ENCODE results near the gene CHCHD3. TPM values are rescaled to one million over a fixed set of nuclear protein-coding genes. Genes with fewer than 3 reads are reported as not detected.
A peak's percentile ranks its signal among the peaks of the same experiment; 100 is the strongest.

Gene CHCHD3
- total RNA-seq, 1 donor from 2014 or later = 75.5 TPM

DNA sequence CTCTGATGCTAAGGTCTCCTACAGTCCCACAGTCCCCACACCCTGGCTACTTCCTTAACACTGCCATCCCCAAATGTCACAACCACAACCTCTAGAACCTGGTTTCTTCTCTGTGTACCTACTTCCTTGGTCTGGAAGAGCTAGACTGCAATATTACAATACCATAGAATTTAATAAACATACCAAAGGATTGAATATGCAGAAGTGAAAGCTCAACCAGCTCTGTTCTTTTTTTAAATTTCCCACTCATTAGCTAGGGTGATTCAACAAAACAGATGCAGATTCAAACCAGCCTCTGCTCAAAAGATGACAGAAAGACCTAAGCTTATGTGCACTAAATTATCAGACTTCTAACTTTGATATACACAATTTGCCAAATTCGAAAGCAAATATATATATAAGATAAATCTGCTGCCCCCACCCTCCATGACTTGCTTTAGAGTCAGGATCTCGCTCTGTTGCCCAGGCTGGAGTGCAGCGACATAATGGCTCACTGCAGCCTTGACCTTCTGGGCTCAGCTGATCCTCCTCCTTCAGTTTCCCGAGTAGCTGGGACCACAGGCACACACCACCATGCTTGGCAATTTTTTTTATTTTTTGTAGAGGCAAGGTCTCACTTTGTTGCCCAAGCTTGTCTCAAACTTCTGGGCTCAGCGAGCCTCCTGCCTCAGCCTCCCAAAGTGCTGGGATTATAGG lies 212.6 kb downstream of the CHCHD3 start:
- TF ChIP-seq, protein P1, sequence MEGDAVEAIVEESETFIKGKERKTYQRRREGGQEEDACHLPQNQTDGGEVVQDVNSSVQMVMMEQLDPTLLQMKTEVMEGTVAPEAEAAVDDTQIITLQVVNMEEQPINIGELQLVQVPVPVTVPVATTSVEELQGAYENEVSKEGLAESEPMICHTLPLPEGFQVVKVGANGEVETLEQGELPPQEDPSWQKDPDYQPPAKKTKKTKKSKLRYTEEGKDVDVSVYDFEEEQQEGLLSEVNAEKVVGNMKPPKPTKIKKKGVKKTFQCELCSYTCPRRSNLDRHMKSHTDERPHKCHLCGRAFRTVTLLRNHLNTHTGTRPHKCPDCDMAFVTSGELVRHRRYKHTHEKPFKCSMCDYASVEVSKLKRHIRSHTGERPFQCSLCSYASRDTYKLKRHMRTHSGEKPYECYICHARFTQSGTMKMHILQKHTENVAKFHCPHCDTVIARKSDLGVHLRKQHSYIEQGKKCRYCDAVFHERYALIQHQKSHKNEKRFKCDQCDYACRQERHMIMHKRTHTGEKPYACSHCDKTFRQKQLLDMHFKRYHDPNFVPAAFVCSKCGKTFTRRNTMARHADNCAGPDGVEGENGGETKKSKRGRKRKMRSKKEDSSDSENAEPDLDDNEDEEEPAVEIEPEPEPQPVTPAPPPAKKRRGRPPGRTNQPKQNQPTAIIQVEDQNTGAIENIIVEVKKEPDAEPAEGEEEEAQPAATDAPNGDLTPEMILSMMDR (conservative IDR thresholded peaks at IDR 0.05; ENCODE audit: low read depth, low read length) = no peak
- H3K4me3 ChIP-seq (ENCODE audit: low read depth, low read length) = no peak overlapping the region
- DNase-seq (ENCODE audit: low read depth) = no peak

DNA sequence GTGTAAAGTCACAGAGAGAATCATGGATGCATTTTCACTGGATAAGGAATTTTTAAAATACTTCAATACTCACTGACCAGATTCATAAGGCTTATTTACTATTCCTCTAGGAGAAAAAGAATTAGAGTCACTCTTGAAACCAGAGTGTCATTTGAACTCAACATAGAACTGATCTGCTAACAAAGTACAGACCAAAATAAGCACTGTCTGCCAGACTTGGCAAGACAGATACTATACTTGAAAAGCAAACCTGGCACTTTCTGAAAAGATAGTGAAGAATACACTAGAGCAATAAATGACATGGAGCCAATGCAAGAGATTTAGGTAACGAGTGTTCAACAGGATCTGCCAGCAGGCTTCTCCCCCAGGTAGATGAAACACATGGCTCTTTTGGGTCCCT lies 215.3 kb downstream of the CHCHD3 start:
- TF ChIP-seq, protein P1 (conservative IDR thresholded peaks at IDR 0.05; ENCODE audit: low read depth, low read length) = no peak
- no peak for DNase-seq (ENCODE audit: low read depth)
- H3K4me3 ChIP-seq (ENCODE audit: low read depth, low read length) = no peak overlapping the region

DNA sequence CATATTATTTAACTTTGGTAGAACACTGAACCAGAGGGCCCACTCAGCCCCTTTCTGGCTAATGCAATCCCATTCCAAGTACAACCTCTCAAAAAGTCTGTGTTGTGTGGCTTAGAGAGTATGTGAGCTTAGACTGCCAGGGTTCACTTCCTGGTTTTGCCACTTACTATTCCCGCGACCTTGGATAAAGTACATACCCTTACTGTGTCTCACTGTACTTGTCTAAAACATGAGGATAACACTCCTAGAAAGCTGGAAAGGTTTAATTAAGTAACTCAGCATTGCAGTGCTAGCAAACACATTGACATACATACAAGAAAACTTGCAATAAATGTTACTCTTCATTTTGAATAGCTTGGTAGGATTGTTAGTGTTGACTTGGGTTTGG lies 215.8 kb downstream of the CHCHD3 start:
- H3K4me3 ChIP-seq (ENCODE audit: low read depth, low read length) = no peak overlapping the region
- DNase-seq (ENCODE audit: low read depth) = no peak
- TF ChIP-seq, protein P1 (conservative IDR thresholded peaks at IDR 0.05; ENCODE audit: low read depth, low read length) = no peak

DNA sequence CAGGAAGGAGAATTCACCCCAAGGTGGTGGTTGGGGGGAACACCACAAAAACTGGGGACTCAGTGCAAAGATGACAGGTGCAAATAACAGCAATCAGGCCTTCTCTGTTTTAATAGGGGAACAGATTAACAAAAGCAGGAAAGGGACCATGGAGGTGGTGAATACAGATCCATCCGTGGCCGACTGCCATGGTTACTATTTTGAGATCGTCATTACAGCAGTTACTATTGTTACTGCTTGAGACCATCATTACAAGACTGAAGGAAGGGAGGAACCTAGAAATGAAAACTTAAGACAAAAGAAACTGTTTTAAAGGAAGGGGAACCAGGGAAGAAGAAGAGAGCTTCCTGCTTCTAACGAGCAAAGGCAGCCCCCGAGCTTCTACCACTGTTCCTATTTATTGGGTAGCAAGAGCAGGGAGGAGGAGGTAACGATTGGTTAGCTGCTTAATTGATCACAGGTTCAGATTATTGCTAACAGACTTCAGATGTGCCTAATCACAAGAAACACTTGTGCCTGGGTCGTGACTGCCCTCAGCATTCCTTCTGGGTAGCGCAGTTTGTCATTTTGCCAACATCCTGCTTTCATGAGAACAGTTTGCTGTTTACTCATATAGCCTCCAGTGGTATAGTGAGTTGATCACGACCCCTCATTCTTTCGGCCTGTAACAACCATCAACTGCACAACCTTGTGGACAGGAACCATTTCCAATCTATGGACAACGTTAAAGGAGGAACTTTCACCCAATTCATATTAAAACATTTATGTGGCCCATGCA lies 216.3 kb downstream of the CHCHD3 start:
- TF ChIP-seq, protein P1 (conservative IDR thresholded peaks at IDR 0.05; ENCODE audit: low read depth, low read length) = no peak
- peak; percentile 7 for DNase-seq (ENCODE audit: low read depth)
- no peak overlapping the region for H3K4me3 ChIP-seq (ENCODE audit: low read depth, low read length)

DNA sequence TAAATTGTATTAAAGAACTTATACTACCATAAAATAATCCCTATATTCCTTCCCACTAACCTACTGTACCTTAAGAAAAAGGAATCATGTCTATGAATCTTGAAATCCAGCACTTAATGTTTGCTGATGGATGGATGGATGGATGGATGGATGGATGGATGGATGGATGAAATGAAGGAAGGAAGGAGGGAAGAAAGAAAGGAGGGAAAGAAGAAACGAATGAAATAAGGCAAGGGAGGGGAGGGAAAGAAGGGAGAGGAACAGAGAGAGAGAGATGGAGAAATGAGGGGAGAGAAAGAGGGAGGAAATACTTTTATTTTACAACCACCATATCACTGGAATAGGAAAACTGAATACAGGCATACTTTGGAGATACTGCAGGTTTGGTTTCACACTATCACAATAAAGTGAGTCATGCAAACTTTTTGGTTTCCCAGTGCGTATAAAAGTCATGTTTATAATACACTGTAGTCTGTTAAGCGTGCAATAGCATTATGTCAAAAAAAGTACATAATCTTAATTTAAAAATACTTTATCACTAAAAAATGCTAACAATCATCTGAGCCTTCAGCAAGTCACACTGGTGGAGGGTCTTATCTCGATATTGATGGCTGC lies 219.8 kb downstream of the CHCHD3 start:
- no peak for DNase-seq (ENCODE audit: low read depth)
- no peak overlapping the region for H3K4me3 ChIP-seq (ENCODE audit: low read depth, low read length)
- TF ChIP-seq, protein P1 (conservative IDR thresholded peaks at IDR 0.05; ENCODE audit: low read depth, low read length) = no peak

DNA sequence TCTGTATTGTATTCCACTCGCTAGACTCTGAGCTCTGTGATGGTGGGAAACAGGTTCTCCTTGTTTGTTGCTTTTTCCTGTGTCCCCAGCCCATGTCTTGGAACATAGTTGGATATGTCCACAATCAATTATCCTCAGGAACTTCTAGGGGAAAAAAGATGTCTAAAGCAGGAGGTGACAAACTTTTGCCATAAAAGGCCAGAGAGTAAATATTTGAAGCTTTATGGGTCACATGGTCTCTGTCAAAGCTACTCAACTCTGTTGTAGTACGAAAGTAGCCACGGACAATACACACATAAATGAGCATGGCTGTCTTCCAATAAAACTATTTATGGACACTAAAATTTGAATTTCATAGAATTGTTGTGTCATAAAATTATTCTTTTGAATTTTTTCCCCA lies 220.5 kb downstream of the CHCHD3 start:
- TF ChIP-seq, protein P1 (conservative IDR thresholded peaks at IDR 0.05; ENCODE audit: low read depth, low read length) = no peak
- H3K4me3 ChIP-seq (ENCODE audit: low read depth, low read length) = no peak overlapping the region
- no peak for DNase-seq (ENCODE audit: low read depth)
